Ishikawa (cell line): ENCODE results near the gene EBP.

ENCODE experiments used
- CEBPB ChIP-seq: IDR thresholded peaks from 2 replicates; pipeline ENCODE4 v1.6.1; 2012
- CREB1 ChIP-seq: IDR thresholded peaks from 2 replicates; pipeline ENCODE4 v1.6.1; 2012; ENCODE audit warnings: low read depth
- EGR1 ChIP-seq: IDR thresholded peaks from 2 replicates; pipeline ENCODE4 v1.6.1; 2012
- EP300 ChIP-seq: IDR thresholded peaks from 2 replicates; pipeline ENCODE4 v1.6.1; 2012; ENCODE audit warnings: borderline replicate concordance
- FOXM1 ChIP-seq: IDR thresholded peaks from 2 replicates; pipeline ENCODE4 v1.6.1; 2012; ENCODE audit warnings: low read depth, borderline replicate concordance
- NFIC ChIP-seq: IDR thresholded peaks from 2 replicates; pipeline ENCODE4 v1.6.1; 2012
- RAD21 ChIP-seq: IDR thresholded peaks from 2 replicates; pipeline ENCODE4 v1.6.1; 2012; ENCODE audit warnings: low read depth
- TAF1 ChIP-seq: IDR thresholded peaks from 2 replicates; pipeline ENCODE4 v1.6.1; 2012; ENCODE audit warnings: low read depth, mild to moderate bottlenecking
- TCF12 ChIP-seq: IDR thresholded peaks from 2 replicates; pipeline ENCODE4 v1.6.1; 2012; ENCODE audit warnings: low read depth
- TEAD4 ChIP-seq: IDR thresholded peaks from 2 replicates; pipeline ENCODE4 v1.6.1; 2012
- YY1 ChIP-seq: IDR thresholded peaks from 2 replicates; pipeline ENCODE4 v1.6.1; 2012; ENCODE audit warnings: low read depth
- ZBTB7A ChIP-seq: IDR thresholded peaks from 2 replicates; pipeline ENCODE4 v1.6.1; 2012; ENCODE audit warnings: low read depth
- TF ChIP-seq, protein P1 (sequence below): IDR thresholded peaks from 2 replicates; pipeline ENCODE4 v1.6.1; 2012; ENCODE audit warnings: low read depth, mild to moderate bottlenecking
- TF ChIP-seq, protein P2 (sequence below): IDR thresholded peaks from 2 replicates; pipeline ENCODE4 v1.6.1; 2012
- TF ChIP-seq, protein P3 (sequence below): IDR thresholded peaks from 2 replicates; pipeline ENCODE4 v1.6.1; 2012

Gene EBP

DNA sequence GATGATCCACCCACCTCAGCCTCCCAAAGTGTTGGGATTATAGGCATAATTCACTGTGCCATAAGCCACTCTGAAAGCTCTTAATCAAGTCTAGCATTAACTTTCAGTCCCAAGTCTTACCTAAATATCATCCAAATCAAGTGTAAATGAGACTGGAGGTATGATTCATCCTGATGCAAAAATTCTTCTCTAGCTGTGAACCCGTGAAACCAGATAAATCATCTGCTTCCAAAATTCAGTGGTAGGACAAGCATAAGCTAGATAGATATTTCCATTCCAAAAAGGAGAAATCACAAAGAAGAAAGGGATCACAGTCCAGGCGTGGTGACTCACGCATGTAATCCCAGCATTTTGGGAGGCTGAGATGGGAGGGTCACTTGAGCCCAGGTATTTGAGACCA is 9.1 kb downstream of the EBP start:
- TF ChIP-seq RAD21 (no peak), NFIC (no peak), EP300 (no peak), EGR1 (no peak), TCF12 (no peak), CEBPB (no peak), YY1 (no peak), ZBTB7A (no peak), FOXM1 (no peak), CREB1 (no peak), TEAD4 (no peak), TAF1 (no peak)
- TF ChIP-seq, protein P1, sequence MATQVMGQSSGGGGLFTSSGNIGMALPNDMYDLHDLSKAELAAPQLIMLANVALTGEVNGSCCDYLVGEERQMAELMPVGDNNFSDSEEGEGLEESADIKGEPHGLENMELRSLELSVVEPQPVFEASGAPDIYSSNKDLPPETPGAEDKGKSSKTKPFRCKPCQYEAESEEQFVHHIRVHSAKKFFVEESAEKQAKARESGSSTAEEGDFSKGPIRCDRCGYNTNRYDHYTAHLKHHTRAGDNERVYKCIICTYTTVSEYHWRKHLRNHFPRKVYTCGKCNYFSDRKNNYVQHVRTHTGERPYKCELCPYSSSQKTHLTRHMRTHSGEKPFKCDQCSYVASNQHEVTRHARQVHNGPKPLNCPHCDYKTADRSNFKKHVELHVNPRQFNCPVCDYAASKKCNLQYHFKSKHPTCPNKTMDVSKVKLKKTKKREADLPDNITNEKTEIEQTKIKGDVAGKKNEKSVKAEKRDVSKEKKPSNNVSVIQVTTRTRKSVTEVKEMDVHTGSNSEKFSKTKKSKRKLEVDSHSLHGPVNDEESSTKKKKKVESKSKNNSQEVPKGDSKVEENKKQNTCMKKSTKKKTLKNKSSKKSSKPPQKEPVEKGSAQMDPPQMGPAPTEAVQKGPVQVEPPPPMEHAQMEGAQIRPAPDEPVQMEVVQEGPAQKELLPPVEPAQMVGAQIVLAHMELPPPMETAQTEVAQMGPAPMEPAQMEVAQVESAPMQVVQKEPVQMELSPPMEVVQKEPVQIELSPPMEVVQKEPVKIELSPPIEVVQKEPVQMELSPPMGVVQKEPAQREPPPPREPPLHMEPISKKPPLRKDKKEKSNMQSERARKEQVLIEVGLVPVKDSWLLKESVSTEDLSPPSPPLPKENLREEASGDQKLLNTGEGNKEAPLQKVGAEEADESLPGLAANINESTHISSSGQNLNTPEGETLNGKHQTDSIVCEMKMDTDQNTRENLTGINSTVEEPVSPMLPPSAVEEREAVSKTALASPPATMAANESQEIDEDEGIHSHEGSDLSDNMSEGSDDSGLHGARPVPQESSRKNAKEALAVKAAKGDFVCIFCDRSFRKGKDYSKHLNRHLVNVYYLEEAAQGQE, result no peak
- TF ChIP-seq, protein P2, sequence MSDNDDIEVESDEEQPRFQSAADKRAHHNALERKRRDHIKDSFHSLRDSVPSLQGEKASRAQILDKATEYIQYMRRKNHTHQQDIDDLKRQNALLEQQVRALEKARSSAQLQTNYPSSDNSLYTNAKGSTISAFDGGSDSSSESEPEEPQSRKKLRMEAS, result no peak
- TF ChIP-seq, protein P3, sequence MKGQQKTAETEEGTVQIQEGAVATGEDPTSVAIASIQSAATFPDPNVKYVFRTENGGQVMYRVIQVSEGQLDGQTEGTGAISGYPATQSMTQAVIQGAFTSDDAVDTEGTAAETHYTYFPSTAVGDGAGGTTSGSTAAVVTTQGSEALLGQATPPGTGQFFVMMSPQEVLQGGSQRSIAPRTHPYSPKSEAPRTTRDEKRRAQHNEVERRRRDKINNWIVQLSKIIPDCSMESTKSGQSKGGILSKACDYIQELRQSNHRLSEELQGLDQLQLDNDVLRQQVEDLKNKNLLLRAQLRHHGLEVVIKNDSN, result no peak

DNA sequence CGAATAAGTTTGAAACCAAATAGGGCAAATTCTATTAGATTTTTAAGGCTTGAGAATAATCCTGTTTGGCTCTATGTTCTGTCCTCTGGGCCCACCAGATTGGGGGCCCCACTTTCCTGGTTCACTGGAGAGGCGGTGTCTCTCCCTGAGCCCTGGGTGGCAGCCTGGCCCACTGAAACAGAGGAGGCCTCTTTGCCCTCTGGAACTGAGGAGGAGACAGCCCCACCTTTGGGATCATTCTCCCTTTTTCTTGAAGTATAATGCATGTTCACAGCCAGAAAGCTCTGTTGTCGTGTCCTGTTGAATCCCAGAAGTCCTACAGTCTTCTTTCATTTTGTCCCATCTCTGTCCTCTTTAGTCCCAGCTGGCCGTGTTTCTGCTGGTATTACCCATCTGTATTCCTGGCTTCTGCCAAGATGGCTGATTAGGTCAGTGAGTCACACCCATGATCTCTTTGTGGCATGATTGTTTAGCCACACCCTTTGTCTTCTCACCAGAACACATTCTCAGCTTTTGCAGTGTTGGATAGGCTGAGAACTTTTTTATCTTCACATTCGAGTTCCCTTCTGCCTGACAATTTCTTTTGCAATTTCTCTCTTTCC is 9.9 kb downstream of the EBP start:
- TF ChIP-seq CEBPB (no peak), TAF1 (no peak), YY1 (no peak), TCF12 (no peak), NFIC (no peak), EP300 (no peak), ZBTB7A (no peak)
- TF ChIP-seq, protein P1, result no peak

DNA sequence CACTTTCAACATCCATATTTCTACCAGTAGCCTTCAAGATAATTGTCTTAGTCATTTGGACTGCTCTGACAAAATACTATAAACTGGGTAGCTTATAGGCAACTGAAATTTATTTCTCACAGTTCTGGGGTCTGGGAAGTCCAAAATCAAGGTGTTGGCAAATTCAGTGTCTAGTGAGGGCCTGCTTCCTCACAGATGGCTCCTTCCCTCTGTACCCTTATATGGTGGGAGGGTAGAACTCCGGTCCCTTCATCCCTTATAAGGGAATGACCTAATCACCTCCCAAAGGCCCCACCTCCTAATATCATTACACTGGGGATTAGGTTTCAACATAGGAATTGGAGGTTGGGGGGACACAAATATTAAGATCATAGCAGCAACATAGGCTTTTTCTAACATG is 10.6 kb downstream of the EBP start:
- TF ChIP-seq TAF1 (no peak), CREB1 (no peak), FOXM1 (no peak), EGR1 (no peak), TEAD4 (no peak), CEBPB (no peak), EP300 (no peak), NFIC (no peak), ZBTB7A (no peak), YY1 (no peak), RAD21 (no peak)
- TF ChIP-seq, protein P1, result no peak
- TF ChIP-seq, protein P2, result no peak

DNA sequence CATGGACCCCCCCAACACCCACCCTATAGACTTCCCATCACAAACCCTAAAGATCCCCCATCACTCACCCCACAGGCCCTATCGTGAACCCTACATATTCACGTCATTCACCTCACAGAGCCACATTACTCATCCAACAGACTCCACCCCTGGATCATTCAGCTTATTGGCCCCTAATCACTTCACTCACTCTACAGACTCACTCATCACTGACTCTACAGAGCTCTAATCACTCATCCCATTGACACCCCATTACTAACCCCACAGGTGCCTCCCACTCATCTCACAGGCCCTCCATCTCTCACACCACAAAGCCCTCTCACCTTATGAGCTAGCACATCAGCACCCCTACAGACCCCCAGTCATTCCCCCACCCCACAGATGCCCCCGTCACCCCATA is 11.6 kb downstream of the EBP start:
- TF ChIP-seq EP300 (no peak), CEBPB (no peak), TEAD4 (no peak), TAF1 (no peak), FOXM1 (no peak), TCF12 (no peak), NFIC (no peak), YY1 (no peak), ZBTB7A (no peak)
- TF ChIP-seq, protein P2, result no peak
- TF ChIP-seq, protein P1, result no peak
